GM21526 (cell line): ENCODE results near the gene NAV1.
"Not testable (repeated sequence)": the region's sequence is repeated elsewhere in the genome, so short reads cannot be mapped to it uniquely, and the experiment has no call there.

Experiments
- ATAC-seq: cut with Tn5 transposase; IDR thresholded peaks from one replicate; pipeline ENCODE4 v1.9.1; 2021; ENCODE audit warnings: moderate library complexity; ENCODE audit not compliant: unreplicated experiment, low FRiP score

Gene NAV1

DNA sequence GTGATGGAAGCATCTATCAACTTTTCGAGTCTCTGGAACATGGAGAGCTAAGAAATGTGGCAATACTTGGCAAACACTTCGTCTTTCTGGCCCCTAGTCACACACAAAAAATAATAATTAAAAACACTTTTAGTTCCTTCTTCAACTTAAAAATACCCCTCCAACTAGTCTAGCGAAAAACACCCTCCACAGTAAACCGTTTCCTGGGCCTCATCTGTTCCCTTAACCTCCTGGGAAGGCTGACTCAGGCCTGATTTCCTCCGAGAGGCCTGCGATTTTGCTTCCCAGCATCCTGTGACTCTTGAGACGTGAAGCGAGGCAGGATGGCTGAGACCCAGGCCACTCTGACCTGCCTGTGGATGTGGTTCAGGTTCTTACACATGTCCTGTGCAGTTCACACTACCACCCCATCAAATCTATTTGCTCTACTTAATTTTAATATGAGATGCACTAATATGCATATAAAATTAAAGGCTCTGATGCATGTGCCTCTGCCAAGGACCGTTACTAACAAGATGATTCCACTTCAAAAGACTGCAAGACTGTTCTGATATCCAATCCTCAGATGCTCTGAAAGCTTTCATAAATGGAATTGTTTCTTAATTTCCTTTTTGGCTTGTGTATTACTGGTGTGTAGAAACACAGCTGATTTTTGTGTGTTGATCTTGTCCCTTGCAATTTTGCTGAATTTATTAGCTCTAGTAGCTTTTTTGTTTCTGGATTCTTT, 3.5 kb downstream of the NAV1 start:
- ATAC-seq = no peak

- no peak for ATAC-seq
Measured at GRCh38 chr1:201543871-201544642, 5.1 kb downstream of the NAV1 start.

- no peak for ATAC-seq
Measured at GRCh38 chr1:201544710-201545109, 5.8 kb downstream of the NAV1 start.

DNA sequence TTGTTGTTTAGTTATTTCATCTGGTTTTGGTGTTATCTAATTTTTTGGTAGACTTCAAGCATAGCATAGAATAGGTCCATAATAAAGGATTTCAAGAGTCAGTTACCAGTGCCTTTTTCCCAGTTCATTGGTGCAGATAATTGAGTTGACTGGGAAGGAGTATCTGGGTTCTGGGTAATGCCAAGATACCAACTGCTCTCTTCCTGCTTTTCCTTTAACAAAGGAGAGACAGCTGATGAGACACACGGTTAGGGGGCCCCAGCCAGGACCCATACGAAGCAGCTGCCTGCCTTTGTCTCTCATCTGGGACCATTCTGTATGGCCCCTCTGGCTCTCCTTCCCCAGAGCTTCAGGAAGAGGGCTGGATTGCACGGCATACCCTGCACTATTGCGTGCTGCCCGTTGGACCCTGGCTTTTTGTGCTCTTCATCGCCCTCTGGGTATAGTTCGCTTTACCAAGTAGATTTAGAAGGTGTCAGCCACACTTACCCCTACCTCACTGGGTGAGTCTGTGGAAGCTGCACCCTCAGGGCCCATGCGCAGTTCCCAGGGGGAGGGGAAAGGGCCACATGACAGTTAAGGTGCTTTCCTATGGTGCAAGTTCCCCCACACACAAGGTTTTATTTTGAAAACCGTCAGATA, 7.0 kb downstream of the NAV1 start:
- no peak for ATAC-seq

- ATAC-seq = not testable (repeated sequence)
Measured at GRCh38 chr1:201549522-201549921, 10.6 kb downstream of the NAV1 start.

- no peak for ATAC-seq
Measured at GRCh38 chr1:201551096-201551495, 12.2 kb downstream of the NAV1 start.

DNA sequence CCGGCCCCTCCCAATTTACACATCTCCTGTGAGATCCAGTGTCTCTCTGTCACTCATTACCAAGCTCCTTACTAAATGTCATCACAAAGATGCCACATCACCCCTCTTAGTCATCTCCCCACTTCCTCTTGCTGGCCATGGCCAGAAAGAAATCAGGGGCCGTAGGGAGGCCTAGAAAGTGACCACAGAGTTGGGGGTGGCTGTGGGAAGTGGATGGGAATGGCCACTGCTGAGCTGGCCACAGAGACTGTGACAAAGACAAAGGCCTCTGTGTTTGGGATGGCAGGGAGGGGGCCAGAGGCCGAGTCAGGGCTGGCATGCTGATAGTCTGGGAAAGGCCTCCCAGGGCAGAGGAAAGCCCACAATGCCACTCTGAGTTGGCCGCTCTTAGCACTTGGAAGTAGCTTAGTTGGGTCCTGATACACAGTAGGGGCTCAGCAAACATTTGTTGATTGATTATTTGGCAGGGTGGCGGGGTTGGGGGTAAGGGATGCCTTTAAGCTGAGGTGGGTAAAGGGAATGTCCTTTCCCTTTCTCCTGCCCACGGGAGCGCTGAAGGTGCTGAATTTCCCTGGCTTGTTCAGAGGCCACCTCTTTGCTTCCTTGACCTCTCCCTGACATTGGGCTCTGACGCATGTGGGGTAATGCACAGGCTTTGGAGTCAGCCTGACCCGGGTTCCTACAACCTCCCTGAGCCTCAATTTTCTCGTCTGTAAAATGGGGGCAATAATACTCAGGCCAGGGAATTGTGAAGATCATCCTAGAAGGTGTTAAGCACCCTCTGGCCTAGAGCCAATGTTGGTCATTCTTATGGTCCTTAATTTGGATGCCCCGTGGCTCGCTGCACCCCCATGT, 13.2 kb downstream of the NAV1 start:
- ATAC-seq = no peak

- no peak for ATAC-seq
Measured at GRCh38 chr1:201552941-201553351, 14.0 kb downstream of the NAV1 start.

GRCh38 chr1:201553496-201554189, 14.7 kb downstream of the NAV1 start:
- ATAC-seq = no peak

- no peak for ATAC-seq
Measured at GRCh38 chr1:201554190-201554600, 15.3 kb downstream of the NAV1 start.

GRCh38 chr1:201554789-201555592, 16.1 kb downstream of the NAV1 start:
- no peak for ATAC-seq

DNA sequence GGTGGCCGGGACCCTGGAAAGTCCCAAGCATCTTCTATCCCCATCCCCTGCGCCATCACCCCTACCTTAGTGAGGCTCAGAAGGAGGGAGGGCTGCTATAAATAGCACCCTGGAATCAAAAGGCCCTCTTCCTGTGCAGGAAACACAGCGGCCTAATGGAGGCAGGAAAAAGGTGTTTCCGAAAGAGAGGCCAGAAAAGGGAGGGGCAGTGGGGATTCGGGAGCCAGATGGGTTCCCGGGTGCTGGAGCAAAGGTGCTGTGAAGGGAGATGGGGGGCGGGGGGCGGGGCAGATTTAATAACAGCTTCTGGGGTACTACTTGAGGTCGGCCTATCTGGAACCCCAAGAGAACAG, 16.6 kb downstream of the NAV1 start:
- no peak for ATAC-seq

- no peak for ATAC-seq
Measured at GRCh38 chr1:201556841-201557571, 18.1 kb downstream of the NAV1 start.

DNA sequence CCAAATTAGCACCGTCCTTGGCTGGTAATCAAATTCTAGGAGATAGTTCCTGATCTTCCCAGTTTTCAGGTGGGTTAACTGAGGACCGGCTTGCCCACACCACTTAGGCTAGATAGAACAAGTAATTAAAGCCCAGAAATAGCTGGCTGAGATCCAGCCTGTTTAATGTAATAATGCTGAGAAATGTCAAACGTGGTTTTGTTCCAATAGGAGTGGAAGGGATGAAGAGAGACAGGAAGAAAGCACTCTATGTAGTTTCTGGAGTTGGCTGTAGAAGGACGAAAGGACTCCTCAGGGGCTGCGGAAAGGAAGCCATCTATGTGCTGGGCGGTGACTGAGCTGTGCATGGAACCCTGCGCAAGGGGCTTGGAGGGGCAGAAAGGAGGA, 18.6 kb downstream of the NAV1 start:
- ATAC-seq = no peak

DNA sequence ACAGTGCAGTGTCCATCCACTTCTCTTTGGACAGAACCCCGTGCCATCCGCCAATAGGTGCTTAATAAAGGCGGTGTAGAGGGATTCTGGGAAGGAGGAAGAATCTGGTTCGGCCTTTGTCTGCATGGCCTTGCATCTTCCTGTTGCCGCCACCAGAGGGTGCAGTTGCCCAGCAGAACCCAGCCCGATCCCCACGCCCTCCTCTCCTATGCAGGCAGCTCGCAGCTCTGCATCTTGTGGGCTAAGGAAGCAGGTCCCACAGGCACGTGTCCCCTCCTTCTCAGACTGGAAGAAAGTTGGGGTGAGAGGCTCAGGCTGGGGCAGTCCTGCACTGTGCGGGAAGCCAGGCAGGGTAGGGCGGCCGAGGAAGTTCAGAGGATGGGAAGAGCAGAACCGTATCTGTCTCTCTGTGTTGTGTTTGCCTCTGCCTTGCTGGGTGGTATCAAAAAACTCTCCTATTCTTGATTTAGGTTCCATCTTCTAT, 20.8 kb downstream of the NAV1 start:
- no peak for ATAC-seq

- ATAC-seq = no peak
Measured at GRCh38 chr1:201560328-201561194, 21.6 kb downstream of the NAV1 start.

DNA sequence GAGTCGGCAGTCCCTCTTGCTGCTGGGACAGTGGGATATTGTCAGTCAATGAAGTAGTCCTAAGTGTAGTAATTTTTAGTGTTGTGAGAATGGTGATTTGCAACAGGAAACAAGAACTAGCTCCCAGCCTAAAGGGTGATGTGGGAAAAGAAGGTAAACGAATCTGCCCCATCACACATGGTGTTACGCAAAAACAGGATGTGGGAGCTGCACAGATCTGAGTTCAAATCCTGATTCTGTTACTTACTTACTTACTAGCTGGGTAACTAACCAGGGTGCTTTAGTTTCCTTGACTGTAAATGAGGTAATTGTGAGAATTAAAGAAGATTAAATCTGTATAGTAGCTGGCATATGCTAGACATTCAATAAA, 22.3 kb downstream of the NAV1 start:
- no peak for ATAC-seq

DNA sequence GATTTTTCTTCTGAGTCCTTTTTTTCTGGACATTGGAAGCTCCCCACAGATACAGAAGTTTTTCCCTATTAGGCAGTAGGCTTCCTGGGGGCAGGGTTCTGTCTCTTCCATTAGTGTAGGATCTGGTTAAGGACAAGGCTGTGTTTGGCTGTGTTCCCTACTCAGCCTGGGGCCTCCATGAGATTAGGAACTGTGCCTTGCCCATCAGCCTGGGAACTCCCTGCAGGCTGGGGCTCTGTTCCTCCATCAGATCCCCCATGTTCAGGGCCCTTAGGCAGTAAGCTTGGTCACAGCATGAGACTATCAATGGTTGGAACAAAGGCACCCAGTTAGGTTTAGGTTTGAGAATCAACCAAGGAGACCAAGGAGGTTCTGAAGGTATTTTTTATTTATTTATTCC, 22.7 kb downstream of the NAV1 start:
- ATAC-seq = no peak
